GM21529 (cell line): ENCODE data around the gene CARS1.
A peak's percentile ranks its signal among the peaks of the same experiment; 100 is the strongest.

Experiments
- ATAC-seq: cut with Tn5 transposase; IDR thresholded peaks from one replicate; pipeline ENCODE4 v1.9.1; 2021; ENCODE audit not compliant: unreplicated experiment

CARS1 gene

DNA sequence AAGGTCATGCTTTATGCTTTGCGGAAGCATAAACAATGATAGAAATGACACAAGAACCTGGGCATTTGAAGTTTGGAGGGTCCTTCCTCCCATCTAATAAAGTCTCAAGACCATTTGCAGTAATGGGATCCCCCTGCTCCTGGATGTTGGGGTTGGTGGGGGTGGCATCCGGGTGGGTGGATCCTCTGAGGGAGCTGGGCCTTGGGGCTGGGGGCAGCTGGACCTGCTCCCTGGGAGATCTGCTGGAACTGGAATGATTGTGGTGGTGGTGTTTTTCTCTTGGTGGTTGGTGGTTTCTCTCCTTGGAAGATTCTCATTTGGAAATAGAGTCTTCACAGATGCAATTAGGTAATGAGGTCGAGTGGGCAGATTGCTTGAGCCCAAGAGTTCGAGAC, 62.9 kb downstream of the CARS1 start:
- no peak for ATAC-seq

DNA sequence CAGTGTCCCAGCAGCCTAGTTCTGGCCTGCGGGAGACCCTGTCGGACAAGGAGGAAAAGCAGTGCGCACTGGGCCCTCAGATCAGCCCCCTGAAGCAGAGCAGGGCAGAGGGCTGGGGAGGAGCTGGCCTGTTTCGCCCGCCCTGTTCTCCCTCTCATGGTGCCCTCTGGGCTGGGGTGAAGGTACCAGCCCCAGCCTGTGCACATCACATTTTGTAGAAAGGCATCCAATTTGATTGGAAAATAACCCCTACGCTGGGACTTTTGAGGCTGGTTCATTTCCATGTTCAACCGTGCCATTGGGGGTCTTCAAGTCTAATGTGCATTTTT, 64.3 kb downstream of the CARS1 start:
- ATAC-seq = no peak

DNA sequence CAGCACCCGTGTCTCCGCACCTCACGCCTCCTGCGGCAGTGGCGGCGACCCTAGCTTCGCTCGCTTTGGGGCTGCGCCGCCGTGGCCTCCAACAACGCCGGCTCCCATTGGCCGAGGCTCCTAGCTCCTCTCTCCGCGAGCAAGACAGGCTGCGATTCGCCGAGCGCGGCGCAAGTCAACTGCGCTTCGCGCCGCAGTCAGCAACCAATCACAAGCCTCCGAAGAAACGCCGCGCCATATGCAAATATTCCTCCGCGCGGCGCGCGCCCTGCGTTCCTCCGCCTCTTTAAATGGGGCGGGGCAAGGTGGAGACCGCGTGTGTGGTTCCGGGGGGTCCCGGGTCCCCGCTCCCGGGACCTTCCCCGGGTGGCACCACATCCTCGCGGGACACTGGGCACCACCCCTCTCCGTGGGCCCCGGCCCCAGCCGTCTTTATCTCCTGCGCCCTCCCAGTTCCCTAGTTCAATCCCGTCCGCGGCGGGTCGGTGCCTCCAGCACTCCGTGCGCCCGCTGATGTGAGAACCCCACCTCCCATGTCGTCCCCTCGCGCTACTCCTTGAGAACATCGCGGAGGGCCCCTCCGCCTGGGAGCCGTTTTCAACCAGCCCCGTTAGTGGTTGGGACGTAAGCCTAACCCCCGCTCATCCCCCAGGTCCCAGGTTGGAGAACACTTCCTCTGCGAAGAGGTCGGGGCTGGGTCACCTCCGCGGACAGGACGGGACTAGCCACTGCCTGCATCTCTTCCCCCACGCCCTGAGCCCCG, 64.8 kb downstream of the CARS1 start, which contains the start of gene NAP1L4:
NAP1L4 (minus strand) TSS at position 96 of the 763 bp plus-strand sequence. CDS start 13,109 bp downstream, outside the sequence.
- peak; percentile 86 for ATAC-seq

DNA sequence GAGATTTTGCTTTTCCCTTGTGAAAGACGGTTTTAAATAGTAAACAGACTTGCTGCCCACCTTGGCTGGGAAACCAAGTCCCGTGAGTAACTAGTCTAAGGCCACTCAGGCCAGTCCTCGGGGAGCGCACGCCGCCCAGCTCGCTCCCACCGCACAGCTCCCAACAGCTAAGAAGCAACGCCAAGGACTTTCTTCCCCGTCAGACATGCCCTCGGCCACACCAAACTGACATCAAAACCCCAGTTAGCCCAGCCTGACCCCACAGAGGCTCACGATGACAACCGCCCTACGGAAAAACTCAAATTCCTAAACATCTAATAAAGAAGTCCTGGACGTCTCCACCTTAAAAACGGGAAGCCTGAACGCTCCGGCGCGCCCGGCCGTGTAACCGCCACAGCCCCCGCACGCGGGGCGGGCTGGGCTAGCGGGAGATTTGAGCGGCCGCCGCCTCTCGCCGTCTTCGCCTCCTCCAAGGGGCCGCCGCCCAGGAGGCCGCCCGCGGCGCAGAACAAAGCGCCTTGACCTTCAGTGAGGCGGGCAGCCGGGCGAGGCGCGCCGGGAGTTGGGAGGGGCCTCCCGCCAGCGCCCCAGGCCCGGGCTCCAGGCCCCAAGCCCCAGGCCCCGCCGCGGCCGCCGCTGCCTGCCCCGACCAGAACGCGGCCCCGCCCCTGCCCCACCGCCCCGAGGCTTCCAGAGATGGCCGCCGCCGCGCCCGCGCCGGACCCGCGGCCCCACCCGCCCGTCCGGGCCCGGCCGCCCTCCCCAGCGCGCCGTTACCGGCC, 65.6 kb downstream of the CARS1 start:
- peak; percentile 39 for ATAC-seq

GRCh38 chr11:2990617-2991451, 66.4 kb downstream of the CARS1 start:
- ATAC-seq = no peak

GRCh38 chr11:2989551-2989950, 67.7 kb downstream of the CARS1 start:
- ATAC-seq = no peak

DNA sequence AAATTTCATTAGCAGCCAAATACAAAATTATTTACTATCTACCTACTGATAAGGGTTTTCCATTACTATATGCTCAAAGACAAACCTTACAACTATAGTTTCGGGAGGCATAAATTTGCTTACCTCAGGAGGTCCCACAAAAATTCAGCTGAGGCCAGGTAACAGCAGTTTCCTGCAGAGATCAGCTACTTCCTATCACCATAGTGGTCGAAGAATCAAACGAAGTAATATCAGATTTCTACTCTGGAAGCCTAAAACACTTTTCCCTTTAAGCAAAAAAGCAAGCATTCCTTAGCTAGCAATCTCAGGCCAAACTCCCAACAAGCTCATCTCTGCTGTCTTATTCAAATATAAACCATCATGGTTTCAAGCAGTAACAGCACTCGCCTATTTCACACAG, 68.2 kb downstream of the CARS1 start:
- no peak for ATAC-seq

DNA sequence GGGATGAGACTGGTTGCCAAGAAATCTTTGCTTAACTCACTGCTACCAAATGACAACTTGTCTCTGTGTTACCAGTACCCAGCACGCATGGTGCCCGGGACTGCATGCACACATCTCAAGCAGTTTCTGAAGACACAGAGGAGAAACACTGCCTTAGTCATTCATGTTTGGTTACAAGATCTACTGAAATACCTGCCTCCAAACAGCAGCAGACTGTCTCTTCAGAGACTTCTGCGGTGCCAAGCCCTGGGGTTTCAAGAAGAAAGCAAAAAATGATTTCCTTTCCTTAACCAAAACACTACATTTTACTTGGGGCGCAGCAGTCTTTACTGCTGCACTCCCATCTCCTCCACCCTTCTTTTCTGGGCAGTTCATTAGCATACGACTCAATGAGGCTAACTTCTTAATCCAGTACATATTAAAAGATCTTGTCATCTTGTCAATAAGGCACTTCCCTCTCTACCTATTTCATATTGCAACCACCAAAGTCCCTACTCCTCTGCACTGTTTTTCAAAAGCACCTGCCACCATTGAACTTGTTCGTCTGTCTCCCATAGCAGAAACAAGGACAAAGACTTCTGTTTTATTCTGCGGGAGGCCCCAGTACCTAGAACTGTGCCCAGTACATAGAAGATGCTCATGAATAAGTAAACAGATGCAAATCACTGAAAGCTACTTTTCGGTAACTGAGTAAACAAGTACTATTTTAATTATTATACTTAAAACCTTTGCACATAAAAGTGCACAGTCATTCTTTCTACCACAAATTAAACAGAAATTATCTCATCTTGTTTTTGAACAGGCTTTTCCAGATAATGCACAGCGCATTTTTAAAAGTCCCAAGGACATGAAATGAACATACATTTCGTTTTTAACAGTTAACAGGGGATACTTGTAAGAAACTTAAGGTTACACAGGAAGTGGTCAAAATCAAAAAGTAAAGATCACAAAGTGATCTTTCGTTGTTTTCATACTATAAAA, 69.1 kb downstream of the CARS1 start:
- ATAC-seq = no peak

DNA sequence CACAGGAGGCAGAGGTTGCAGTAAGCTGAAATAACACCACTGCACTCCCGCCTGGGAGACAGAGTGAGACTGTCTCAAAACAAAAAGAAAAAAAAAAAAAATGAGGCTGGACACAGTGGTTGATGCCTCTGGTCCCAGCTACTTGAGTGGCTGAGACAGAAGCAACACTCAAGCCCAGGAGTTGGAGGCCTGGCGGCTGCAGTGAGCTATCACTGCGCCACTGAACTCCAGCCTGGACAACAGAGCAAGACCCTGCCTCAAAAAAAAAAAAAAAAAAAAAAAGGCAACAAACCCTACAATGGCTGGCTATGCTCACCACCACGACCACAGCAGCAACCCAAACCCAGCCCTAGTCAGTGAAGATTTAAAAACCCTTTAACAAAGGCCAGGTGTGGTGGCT, 73.3 kb downstream of the CARS1 start:
- ATAC-seq = no peak

GRCh38 chr11:2982214-2982613, 75.0 kb downstream of the CARS1 start:
- no peak for ATAC-seq

DNA sequence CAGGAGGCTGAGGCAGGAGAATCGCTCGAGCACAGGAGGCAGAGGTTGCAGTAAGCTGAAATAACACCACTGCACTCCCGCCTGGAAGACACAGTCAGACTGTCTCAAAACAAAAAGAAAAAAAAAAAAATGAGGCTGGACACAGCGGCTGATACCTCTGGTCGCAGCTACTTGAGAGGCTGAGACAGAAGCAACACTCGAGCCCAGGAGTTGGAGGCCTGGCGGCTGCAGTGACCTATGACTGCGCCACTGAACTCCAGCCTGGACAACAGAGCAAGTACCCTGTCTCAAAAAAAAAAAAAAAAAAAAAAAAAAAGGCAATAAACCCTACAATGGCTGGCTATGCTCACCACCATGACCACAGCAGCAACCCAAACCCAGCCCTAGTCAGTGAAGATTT, 76.1 kb downstream of the CARS1 start:
- ATAC-seq = no peak

DNA sequence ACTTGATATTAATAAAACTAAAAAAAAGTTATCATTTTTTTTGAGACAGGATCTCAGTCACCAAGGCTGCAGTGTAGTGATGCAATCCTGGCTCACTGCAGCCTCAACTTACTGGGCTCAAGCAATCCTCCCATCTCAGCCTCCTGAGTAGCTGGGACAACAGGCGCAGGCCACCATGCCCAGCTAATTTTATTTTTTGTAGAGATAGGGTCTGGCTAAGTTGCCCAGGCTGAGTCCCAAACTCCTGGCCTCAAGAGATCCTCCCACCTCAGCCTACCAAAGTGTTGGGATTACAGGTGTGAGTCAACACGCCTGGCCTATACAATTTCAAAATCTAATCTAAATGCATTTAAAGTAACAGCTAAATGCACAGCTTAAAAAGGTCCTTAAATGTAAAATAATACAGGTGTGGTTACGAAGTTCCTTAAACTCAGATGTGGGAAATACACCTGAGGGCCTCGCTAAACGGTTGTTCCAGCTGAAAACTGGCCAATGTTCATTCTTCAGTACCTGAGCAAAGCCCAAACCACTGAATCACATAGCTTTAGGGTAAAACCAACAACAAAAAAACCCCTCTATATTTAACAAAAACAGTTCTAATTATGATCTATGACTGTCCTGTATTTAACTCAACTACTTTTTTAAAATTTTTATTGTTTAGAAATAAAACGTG, 76.9 kb downstream of the CARS1 start:
- ATAC-seq = no peak

DNA sequence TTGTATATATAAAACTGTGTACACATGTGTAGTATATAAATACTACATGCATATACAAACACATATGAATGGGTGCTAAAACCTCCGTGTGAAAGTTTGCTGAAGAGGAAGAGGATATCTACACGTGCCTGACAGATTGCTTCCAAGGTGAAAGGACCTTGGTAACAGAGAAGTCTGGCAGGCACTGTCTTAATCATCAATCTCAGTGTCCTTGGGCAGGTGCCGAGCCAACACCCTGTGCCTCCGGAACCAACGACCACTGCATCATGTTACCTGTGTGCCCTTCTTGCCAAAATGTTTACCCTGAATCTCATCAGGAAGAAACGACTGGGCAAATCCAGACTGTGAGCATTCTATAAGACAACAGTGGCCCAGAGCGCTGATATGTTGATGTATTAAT, 80.1 kb downstream of the CARS1 start:
- ATAC-seq = no peak

DNA sequence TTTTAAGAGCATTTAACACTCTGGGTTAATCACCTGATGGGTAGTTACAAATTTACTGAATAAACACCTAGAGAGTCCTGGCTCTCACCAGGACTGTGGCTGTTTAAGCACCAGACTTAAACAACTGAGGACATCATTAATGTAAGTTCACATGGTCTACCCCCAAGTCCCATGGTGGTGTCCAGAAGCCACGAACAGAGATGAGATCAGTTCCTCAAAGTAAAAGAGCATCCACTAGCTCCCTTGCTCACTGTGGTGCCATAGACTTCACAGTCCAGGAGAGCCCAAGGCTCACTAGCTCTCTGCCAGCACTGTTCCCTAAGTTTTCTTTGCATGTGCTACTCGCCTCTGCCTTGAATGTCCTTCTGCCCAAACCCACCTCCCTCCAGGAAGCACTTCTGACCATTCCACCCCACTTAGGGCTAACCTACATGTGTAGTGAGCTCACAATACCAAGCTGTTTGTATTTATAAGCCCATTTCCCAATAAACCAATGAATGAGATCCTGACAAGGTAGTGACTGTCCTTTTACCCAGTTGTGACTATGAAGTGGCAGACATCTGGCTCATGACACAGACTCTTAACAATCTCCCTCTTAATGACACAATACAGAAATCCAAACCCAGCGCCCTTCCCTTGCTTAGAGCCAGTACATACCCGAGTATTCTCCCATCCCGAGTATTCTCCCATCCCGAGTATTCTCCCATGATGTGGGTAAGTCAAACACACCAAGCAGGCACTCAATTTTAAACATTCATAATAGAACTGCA, 80.7 kb downstream of the CARS1 start:
- no peak for ATAC-seq

GRCh38 chr11:2975594-2975993, 81.6 kb downstream of the CARS1 start:
- ATAC-seq = no peak

DNA sequence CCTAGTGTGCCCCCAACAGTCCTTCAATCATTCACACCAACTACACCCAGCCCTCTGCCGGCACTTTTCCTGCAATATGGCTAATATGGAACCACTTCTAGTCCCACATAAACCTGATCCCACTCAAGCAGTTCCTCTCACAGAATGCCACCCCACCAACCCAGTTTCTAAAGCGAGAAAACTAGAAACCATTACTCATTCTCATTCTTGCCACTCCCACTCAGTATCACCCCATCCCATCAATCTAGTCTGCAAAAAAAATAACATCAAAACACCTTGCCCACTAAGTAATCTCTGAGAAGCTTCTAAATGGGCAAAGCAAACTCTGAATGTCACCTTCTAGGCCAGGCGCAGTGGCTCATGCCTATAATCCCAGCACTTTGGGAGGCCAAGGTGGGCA, 83.0 kb downstream of the CARS1 start:
- ATAC-seq = no peak

GRCh38 chr11:2968341-2968900, 88.8 kb downstream of the CARS1 start:
- ATAC-seq = no peak

GRCh38 chr11:2964782-2965181, 92.4 kb downstream of the CARS1 start:
- no peak for ATAC-seq

DNA sequence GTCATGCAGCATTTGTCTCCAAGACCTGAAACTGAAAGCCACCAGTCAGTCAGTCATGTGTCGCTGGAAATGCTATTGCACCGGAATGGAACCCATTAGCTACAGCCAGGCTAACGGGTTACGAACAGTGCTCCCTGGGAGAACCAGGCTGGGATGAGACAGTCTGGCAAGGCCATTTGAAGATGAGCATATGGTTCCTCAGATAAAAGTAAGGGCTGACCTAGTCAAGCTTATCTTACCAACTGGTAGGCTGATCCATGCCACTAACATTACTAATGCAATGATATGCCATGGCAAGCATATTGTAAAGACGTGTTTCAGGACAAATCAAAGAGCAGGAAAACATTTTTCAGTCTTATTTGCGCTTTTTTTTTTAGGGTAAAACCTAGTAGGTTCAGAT, 93.5 kb downstream of the CARS1 start:
- no peak for ATAC-seq
